Glutamatergic neuron (in vitro differentiated cells): ENCODE data around the gene DGKI. TPM values are rescaled to one million over a fixed set of nuclear protein-coding genes. Genes with fewer than 3 reads are reported as not detected.

Source experiments
- DNase-seq: peaks from one replicate; pipeline ENCODE4 v3.0.0; 2022
- H3K27ac Mint-ChIP-seq: one replicate; pipeline ENCODE4 v1.8.0; 2020; ENCODE audit warnings: mild to moderate bottlenecking, mixed read lengths, inconsistent platforms; ENCODE audit not compliant: unreplicated experiment
- H3K27me3 Mint-ChIP-seq: one replicate; pipeline ENCODE4 v1.8.0; 2020; ENCODE audit warnings: mild to moderate bottlenecking, moderate library complexity, mixed read lengths, inconsistent platforms; ENCODE audit not compliant: unreplicated experiment
- H3K36me3 Mint-ChIP-seq: one replicate; pipeline ENCODE4 v1.8.0; 2020; ENCODE audit warnings: mild to moderate bottlenecking, mixed read lengths, inconsistent platforms; ENCODE audit not compliant: unreplicated experiment
- H3K4me1 Mint-ChIP-seq: one replicate; pipeline ENCODE4 v1.8.0; 2020; ENCODE audit warnings: mild to moderate bottlenecking, low read depth, mixed read lengths, inconsistent platforms; ENCODE audit not compliant: unreplicated experiment
- H3K4me3 Mint-ChIP-seq: one replicate; pipeline ENCODE4 v1.8.0; 2020; ENCODE audit warnings: mild to moderate bottlenecking, mixed read lengths, inconsistent platforms; ENCODE audit not compliant: unreplicated experiment
- H3K9me3 Mint-ChIP-seq: one replicate; pipeline ENCODE4 v1.8.0; 2020; ENCODE audit warnings: mild to moderate bottlenecking, moderate library complexity, mixed read lengths, inconsistent platforms; ENCODE audit not compliant: unreplicated experiment
- total RNA-seq: library from RNA; stranded (reverse); fragmentation: NEBNext Ultra II Directional; extraction: Animal tissue kit (Norgen Biotek cat#: 25700); gene quantifications from one replicate; pipeline ENCODE4 v1.2.1, GENCODE V29; 2021; ENCODE audit not compliant: unreplicated experiment
- TF ChIP-seq, protein P1 (sequence below): fragments of 200-600 bp; sonication (generic); IDR thresholded peaks from one replicate; pipeline ENCODE4 v1.5.0; 2021; ENCODE audit not compliant: partially characterized antibody, unreplicated experiment

The DGKI gene
- total RNA-seq, 1 donor from 2014 or later: 19.4 TPM

DNA sequence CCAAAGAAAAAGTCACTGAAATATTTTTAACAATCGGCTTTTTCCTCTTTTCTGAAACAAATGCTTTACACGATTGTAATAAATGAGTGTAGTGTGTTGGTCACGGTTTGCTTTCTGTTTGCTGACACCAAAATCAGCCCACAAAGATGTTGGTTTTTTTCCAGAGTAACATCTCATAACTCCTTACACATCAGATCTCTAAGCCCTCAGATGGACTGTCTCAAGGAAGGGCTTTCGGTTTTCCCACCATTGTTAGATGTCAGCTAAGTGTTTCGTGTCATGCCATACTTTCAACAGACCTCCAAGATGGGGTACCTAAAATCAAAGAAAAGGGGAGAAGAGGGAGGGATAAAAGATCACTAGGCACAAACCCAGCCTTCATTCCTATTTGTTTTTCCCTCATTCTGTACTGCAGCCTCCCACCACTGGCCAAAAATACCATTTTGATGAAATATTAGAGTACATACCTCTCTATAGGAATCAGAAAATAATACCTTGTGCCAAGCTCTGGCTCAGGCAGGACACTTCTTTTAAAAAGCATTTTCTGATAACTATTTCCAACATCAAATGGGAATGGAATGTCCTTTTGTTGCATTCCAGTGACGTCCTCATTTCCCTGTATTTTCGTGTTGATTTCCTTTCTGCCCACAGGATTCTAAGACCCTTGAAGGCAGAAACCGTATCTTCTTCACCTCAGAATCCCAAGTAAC, 159.1 kb downstream of the DGKI start:
- DNase-seq: no peak
- no peak overlapping the region for H3K27ac Mint-ChIP-seq
- TF ChIP-seq, protein P1, sequence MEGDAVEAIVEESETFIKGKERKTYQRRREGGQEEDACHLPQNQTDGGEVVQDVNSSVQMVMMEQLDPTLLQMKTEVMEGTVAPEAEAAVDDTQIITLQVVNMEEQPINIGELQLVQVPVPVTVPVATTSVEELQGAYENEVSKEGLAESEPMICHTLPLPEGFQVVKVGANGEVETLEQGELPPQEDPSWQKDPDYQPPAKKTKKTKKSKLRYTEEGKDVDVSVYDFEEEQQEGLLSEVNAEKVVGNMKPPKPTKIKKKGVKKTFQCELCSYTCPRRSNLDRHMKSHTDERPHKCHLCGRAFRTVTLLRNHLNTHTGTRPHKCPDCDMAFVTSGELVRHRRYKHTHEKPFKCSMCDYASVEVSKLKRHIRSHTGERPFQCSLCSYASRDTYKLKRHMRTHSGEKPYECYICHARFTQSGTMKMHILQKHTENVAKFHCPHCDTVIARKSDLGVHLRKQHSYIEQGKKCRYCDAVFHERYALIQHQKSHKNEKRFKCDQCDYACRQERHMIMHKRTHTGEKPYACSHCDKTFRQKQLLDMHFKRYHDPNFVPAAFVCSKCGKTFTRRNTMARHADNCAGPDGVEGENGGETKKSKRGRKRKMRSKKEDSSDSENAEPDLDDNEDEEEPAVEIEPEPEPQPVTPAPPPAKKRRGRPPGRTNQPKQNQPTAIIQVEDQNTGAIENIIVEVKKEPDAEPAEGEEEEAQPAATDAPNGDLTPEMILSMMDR: no peak
- H3K4me1 Mint-ChIP-seq: no peaks in the 10 kb centered on the region
- H3K36me3 Mint-ChIP-seq: no peaks in the 10 kb centered on the region
- H3K9me3 Mint-ChIP-seq: no peaks in the 10 kb centered on the region
- H3K27me3 Mint-ChIP-seq: no peaks in the 10 kb centered on the region
- no peak overlapping the region for H3K4me3 Mint-ChIP-seq

DNA sequence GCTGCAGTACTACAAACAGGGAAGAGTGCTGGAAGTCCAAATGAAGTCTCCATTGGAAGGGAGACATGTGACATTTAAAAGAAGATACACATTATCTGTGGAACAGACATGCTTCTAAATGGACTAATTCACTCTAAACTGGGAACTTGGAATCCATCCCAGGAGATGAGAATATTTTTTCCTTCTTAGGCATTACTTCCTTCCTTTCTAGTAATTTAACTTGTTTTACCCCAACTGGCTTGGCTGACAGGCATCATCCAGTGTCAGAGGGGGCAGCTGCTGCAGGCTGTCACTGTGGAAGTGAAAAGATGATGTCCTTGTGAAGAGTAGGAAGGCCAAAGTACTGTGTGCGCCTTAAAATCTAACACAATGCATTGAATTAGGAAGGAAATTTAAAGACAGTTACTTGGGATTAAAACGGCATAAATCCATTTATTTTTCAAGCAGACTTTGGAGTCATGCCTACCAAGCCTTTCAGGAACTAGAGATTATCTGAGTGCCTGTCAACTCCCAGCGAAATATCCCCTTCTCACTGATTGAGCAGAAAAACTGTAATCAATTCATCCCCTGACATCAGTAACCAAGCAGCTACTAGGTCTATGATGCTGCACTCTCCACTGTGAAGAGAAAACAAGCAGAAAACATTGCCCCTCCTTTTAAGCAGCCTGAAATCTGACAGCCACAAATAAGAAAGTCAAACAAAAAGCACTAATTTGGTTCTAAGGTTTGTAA, 161.2 kb downstream of the DGKI start:
- TF ChIP-seq, protein P1: no peak
- H3K4me1 Mint-ChIP-seq: no peaks in the 10 kb centered on the region
- DNase-seq: no peak
- H3K4me3 Mint-ChIP-seq: no peak overlapping the region
- H3K36me3 Mint-ChIP-seq: no peaks in the 10 kb centered on the region
- no peaks in the 10 kb centered on the region for H3K9me3 Mint-ChIP-seq
- no peaks in the 10 kb centered on the region for H3K27me3 Mint-ChIP-seq
- no peak overlapping the region for H3K27ac Mint-ChIP-seq

DNA sequence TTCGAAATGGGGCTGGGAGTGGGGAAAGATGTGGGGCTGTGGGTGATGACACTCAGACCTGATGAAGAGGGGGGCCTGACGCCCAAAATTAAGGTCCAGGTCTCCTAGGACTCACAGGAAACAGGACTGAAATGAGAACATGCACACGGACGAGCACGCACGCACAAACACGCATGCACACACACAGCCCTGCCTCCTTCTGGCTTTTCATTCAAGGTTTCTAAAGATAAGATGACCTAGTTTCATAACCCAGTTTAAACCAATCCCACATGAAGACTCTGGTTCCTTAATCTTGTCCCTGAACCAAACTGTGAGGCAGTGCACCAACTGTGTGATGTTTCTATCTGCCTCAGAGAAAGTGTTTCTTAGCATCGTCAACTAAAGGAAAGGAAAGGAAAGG, 162.0 kb downstream of the DGKI start:
- DNase-seq: no peak
- no peaks in the 10 kb centered on the region for H3K9me3 Mint-ChIP-seq
- no peaks in the 10 kb centered on the region for H3K4me1 Mint-ChIP-seq
- H3K36me3 Mint-ChIP-seq: no peaks in the 10 kb centered on the region
- H3K27ac Mint-ChIP-seq: no peak overlapping the region
- no peaks in the 10 kb centered on the region for H3K27me3 Mint-ChIP-seq
- no peak overlapping the region for H3K4me3 Mint-ChIP-seq
- TF ChIP-seq, protein P1: no peak

DNA sequence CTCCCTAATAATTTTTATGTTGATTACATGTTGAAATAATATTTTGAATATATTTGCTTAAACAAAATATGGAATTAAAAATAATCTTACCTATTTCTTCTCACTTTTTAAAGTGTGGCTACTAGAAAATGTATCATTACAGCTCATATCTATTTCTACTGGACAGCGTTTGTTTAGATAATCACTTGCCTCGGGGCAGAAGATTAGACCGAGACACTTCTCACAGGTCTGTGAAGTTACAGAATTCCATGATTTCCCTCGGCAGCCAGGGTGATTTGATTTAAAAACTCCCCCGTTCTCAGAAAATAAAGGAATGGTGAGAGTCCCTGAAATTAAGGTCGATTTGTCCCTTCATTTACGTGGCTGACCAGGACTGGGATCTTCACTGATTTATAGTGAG, 162.5 kb downstream of the DGKI start:
- no peaks in the 10 kb centered on the region for H3K4me1 Mint-ChIP-seq
- H3K27me3 Mint-ChIP-seq: no peaks in the 10 kb centered on the region
- TF ChIP-seq, protein P1: no peak
- no peak overlapping the region for H3K4me3 Mint-ChIP-seq
- H3K9me3 Mint-ChIP-seq: no peaks in the 10 kb centered on the region
- no peak overlapping the region for H3K27ac Mint-ChIP-seq
- no peaks in the 10 kb centered on the region for H3K36me3 Mint-ChIP-seq
- DNase-seq: no peak

DNA sequence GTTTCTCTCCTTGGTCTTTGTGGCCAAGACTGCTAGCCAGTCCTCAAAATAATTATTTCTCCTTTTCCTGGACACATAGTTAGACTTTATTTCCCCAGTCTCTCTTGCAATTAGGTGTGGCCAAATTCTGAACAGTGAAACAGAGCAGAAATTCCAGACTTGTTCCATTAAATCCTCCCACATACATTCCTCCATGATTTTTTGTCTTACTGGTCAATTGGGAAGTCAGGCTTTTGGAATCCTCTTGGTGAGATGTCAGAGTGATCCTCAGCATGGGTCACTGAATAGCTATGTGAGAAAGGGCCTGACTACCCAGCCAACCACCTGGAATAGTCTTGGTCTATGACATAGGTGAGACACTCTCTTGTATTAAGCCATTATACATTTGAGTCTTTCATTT, 164.2 kb downstream of the DGKI start:
- no peaks in the 10 kb centered on the region for H3K27me3 Mint-ChIP-seq
- no peak overlapping the region for H3K27ac Mint-ChIP-seq
- H3K9me3 Mint-ChIP-seq: no peaks in the 10 kb centered on the region
- no peak for DNase-seq
- TF ChIP-seq, protein P1: no peak
- no peaks in the 10 kb centered on the region for H3K4me1 Mint-ChIP-seq
- H3K36me3 Mint-ChIP-seq: no peaks in the 10 kb centered on the region
- H3K4me3 Mint-ChIP-seq: no peak overlapping the region
